Fibroblast of peridontal ligament (primary cell): Measurements from ENCODE around the gene ZNF511.

Source experiments
- DNase-seq: peaks from one replicate; pipeline ENCODE4 v3.0.0-alpha.2; 2010; ENCODE audit errors: extremely low read depth

ZNF511 gene

DNA sequence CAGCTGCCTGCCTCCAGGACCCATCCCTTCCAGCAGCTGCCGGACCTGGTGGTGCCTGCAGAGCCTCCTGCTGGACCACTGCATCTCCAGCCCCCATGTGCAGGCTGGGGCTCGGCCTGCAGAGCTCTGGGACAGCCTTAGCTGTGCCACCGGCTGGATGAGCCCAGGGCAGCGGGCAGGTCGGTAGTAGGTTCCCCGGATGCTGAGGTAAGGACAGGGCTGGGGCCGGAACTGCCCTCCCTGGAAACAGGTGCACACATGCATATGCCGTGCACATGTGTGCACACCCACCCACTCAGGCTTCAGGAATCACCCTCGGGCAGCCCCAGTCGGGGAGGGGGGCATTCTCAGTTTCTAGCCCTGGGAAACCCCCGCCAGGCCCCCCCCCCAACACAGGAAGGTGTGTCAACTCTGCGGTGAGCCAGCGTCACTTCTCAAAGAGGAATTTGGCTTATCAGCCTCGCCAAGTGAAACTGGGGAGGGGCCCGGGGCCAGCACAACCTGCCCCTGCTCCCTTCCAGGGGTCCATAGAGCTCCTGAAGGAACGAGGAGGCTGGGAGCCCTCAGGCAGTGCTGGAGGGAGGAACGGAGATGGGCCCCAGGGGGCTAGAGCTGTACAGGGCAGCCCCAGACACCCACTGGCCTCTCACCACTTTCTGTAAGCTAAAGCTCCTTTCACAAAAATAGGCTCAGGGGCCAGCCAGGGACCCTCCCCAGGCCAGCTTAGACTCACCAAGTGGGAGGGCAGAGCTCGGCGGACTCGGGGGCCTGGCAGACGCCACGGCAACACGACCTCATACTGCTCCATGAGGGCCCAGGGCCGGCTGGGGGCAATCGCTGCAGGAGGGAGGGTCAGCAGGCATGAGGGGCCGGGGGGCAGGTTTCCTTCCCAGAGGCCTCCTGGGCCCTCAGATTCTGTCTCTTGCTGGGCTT lies 33.7 kb upstream of the ZNF511 start:
- DNase-seq: no peak

DNA sequence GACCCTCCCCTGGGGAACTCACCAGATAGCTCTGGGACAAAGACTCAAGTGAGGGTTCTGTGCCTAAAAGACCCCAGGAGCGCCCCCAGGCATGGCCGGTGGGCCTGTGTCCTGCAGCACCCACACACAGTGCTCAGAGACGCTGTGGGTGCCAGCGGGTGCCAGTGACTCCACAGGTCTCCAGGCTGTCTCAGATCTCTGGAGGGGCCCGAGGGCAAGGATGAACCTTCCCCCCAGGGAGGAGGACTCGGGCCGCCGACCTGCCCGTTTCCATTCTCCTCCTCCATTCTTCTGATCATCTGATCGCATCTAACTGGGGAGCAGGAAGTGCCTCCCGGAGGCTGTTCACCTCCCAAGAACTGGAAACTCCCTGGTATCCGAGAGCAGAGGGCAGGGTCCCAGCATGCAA lies 33.0 kb upstream of the ZNF511 start:
- no peak for DNase-seq

DNA sequence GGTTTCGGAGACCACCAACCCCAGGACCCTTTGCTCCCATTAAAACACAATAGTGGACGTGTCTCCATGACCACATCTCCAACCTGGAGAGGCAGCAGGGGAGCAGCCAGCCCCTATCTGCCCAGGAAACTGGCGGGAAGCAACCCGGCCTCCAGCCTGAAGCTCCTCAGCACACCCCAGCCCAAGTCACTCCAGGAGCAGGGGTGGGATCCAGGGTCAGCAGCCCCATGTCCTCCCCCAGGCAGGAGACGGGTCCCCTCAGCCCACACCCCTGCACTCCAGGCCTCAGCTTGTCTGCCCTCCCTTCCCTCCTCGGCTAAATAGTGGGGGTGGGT lies 32.6 kb upstream of the ZNF511 start:
- no peak for DNase-seq

DNA sequence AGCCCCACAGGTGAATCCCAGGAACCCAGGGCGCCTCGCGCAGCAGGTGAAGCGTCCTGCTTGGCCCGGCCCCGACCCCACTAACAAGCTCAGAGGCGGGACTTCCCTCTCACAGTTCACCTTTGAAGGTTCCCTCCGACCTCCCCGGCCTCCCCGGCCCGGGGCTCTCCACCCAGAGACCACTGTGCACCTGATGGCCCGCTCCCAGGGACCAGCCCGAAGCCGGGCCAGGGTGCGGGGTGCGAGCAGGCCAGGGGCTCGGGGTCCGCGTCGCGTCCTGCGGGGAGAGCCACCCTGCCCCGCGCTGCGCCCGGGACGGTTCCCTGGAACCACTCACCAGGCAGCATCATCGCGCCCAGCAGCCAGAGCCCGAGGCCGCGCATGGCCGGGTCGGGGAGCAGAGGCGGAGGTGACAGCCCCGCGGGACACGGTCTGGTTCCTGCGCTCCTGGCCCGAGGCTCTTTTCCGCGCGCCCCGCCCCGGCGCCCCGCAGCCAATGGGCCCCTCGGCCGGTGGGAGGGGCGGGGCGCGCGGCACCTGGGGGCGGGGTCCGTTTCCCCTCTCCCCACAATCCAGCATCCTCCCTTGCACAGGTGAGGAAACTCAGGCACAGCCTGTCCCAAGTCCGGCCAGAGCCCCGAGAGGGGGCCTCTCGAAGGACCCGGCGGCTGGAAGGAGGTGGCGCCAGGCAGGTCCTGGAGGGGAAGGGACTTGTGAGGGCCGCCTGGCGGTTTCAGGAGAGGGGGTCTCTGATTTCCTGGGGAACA lies 32.1 kb upstream of the ZNF511 start, which contains the start of gene ADAM8:
TSS of gene ADAM8 (minus strand) at position 434 of the 767 bp plus-strand sequence. CDS start at position 383, 51 bp downstream.
- no peak for DNase-seq

DNA sequence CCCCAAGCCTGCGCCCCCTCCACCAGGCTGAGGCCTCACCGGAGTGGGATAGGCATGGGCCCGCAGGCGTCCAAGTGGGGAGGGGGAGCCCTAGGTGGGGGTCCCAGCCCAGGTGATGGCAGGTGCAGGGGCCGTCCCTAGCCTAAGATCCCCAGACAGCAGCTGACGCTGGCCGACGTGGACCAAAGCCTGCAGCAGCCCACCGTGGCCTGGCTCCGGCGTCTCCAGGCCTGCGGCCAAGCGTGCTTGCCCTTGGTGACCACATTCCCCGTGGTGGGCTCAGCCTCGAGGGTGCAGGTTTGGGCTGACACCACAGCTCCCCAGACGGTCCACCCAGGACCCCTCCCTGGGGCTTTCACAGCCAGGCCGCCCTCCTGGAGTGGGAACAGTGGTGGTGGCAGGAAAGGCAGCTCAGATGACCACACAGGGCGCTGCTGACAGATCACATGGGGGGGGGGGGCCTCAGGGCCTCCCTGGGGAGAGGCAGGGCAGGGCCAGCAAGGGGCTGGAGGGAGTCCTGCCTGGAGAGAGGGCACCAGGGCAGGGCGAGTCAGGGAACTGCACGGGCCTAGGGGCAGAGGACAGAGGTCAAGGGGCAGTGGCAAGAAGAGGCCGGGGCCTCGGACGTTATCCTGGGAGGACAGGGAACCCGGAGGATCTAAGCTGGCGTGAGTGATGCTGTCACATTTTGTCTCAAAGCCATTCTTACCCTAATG lies 31.3 kb upstream of the ZNF511 start:
- no peak for DNase-seq

DNA sequence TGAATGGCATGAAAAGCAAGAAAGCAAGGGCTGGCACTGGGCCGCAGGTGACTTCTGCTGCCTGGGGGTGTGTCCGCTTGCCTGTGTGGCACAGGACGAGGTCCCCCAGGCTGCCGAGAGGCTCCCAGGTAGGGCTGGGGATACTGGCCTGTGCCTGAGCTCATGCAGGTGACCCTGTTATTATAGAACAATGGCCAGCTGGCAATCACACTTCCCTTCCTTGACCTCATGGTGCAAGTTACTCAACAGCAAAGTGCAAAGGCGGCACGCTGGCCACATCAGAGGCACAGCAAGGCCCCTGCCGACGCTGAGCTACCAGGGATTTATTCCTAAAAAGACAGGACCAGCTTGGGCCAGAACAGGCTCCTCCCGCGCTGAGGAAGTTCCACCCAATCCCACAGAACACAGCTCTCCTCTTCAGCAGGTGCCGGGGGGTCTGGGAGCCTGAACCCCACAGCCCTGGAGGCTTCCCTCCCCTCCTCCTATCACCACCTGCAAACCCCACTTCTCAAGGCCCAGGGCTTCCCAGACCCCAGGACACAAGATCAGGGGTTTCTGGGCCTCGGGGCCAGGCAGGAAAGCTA lies 30.6 kb upstream of the ZNF511 start:
- DNase-seq: no peak

DNA sequence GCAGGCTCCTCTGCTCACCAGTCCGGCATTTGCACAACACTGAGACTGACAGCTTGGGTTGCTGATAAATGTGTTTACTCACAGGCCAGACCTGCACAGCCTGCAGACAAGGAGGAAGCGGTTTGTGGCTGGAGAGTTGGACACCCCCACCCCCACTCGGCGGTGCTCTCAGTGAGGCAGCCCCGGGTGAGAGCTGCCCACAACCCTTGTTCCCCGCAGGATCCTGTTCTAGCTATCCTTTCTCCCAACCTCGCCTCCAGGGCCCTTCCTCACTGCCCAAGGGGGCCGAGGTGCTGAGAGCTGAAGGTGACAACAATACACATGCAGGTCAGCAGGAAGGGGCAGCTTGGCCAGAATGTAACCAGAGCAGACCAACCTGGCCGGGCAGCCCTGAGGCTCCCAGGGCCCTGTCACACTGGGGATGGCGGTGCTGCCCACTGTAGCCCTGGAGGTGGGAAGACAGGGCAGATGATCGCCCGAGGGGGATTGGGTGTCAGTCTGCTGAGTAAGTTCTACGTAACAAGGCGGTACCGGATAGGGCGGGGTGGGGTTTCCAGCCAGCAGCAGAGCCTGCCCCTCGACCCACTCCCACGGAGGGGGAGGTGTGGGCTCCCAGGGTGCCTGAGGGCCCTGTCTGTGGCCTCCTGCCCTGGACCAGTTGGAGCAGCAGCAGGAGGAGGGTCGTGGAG lies 30.0 kb upstream of the ZNF511 start:
- DNase-seq: no peak

DNA sequence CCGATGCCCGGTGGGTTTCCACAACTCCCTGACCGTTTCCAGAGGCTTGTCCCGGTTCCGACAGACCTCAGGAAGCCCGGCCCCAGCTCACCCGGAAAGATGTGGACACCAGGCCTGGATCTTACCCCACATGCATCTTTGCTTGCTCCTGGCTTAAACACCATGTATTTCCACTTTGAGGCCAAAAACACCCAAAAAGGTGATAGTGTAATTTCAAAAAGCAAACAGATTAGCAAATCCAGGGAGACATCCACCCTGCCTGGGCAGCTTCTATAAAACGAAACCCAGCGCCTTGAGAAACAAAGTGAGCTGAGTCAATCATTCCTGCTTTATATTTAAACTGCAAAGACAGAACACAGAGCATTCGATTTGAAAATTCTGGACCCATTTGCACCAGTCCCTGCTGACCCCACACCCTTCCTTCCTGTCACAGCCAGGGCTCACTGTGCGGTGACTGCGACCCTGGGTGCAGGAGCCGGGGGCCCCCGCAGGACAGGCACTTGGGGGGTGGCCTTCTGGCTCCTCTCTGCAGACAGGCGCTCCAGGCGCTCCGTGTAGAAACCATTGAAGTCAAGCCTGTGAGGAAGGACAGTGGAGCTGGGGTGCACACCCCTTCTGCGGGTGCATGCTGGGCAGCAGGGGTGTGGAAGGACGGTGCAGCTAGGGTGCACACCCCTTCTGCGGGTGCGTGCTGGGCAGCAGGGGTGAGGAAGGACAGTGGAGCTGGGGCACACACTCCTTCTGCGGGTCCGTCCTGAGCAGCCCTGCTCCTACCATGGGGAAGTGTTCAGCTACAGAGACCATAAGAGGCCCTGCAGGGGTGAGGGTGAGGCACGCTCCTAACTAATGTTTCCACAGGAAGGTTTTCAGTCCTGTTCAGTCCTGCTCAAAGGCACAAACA lies 29.1 kb upstream of the ZNF511 start:
- DNase-seq: no peak

DNA sequence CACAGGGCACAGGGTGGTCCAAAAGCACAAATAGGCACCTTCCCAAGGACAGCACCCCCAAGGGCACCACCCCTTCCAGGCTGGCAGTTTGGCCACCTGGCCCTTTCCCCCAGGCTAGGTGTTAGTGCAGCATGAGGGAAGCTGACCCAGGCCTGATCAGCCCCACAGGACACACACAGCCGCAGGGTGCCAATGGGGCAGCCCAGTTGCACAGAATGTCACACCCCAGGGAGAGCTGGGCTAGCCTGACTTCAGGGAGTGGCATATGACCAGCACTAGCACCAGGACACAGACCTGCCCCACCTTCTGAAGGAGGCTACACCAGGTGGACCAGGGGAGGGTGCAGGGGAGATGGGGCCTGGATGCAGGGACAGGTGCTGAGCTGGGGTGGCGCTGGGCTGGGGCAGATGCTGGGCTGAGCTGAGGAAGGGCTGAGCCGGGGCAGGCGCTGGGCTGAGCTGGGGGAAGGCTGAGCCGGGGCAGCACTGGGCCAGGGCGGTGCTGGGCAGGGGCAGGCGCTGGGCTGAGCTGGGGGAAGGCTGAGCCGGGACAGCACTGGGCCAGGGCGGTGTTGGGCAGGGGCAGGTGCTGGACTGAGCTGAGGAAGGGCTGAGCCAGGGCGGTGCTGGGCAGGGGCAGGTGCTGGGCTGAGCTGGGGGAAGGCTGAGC lies 28.2 kb upstream of the ZNF511 start:
- DNase-seq: no peak

DNA sequence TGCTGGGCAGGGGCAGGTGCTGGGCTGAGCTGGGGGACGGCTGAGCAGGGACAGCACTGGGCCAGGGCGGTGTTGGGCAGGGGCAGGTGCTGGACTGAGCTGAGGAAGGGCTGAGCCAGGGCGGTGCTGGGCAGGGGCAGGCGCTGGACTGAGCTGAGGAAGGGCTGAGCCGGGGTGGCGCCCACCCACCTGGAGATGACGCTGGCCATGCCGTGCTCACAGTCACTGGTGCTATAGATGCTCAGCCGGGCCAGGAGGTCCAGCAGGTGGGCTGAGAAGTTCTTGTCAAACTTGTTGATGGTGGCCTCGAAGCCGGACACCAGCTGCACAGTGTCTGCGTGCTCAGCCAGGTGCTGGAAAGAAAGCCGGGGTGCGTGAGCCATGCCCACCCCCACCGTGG lies 27.6 kb upstream of the ZNF511 start:
- DNase-seq: no peak

DNA sequence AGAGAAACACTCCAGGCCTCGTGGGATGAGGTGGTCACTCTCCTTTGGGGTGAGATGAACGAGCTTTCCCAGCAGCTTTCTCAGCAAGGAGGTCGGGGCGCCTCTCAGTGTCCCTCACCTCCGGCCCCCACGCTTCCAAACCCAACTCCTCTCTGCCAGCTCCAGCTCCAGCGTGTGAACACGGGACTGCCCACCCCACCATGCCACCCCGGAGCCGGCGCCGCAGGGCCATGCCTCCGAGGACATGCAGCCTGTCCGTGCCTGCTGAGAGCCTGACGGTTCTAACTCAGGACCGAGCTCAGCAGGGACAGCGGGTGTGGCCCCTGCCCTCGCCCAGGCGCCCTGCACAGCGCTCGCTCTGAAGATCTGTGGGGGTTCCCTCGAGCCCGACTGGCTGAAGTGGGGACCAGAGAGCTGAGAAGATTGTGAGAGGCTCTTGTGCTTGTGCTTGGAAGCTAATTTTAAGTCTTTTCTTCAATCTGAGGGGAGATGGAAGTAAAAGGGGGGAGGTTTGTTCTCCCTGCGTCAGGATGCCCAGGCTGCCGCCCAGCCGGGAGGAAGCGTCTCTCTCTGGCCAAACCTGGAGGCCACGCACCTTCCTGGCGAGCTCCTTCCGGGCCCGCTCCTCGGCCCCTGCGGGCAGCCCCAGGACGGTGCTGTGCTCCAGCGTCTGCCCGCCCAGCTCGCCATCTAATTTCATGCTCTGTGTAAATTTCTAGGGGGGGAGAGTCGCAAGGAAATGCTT lies 26.9 kb upstream of the ZNF511 start:
- DNase-seq: no peak

DNA sequence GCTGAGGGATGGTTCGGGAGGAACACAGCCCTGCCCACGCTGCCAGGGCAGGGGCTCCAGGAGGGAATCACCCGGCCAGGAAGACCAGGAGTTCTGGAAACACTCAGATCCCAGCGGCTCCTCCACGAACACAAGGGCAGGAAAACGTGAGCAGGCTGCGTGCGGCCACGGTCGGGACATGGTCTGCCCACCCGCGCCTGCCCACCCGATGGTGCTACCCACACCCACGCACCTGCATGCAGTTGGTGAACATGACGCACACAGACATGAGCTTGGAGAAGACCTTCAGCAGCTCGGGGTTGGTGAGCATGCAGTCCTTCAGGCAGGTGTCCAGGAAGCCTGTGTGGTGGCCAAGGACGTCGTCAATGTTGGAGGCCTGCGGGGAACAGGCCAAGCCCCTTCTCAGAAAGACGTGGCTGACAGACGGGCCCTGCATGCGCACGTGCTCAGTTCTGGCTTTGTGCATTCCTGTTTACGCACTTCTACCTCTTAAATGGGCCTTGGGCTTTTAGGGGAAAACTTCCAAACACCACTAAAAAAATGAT lies 25.8 kb upstream of the ZNF511 start:
- DNase-seq: no peak

DNA sequence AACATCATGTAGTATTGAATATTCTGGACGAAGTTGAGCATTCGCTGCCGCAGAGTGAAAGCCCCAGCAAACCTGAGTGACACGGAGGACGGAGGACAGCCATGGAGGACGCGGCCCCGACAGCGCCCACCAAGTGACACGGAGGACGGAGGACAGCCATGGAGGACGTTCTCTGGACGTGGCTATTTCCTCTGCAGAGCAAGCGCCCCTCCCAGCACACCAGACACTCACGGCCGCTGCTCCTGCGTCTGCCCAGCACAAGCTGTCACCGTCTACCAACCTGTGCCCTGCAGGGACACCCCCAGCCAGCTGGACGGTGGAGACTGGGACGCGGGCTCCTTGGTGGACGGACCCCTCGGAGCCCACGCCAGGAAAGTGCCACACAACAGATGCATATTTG lies 24.8 kb upstream of the ZNF511 start:
- no peak for DNase-seq

DNA sequence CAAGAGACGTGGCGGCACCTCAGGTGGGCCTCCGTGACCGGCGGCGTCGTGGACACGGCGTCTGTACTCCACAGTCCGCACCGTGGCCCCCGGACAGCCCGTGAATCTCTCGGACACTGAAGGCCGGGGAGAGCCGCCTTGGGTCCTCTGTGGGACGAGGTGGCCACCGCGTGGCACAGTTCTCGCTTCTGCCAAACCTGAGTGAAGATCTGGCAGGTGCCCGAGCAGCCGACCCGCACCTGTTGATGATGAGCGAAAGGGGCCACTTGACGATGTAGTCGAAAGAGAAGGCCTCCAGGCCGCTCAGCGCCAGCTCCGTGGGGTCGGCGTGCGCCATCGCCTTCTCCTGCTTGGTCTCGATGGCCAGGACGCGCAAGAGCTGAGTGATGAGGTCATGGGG lies 23.5 kb upstream of the ZNF511 start:
- DNase-seq: no peak

DNA sequence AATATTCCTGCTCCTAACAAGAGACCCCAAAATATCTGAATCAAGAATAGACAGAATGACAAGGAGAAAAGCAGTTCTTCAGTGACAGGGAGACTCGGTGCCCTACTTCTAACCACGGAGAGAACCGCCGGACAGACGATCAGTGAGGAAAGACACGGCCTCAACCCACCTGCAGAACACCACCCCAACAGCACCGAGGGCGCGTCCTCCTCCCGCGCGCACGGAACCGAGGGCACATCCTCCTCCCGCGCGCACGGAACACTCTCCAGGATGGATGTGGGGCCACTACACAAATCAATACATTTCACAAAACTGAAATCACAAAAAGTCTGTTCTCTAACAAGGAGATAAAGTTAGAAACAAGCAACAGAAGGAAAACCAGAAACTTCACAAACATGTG lies 22.3 kb upstream of the ZNF511 start:
- no peak for DNase-seq

DNA sequence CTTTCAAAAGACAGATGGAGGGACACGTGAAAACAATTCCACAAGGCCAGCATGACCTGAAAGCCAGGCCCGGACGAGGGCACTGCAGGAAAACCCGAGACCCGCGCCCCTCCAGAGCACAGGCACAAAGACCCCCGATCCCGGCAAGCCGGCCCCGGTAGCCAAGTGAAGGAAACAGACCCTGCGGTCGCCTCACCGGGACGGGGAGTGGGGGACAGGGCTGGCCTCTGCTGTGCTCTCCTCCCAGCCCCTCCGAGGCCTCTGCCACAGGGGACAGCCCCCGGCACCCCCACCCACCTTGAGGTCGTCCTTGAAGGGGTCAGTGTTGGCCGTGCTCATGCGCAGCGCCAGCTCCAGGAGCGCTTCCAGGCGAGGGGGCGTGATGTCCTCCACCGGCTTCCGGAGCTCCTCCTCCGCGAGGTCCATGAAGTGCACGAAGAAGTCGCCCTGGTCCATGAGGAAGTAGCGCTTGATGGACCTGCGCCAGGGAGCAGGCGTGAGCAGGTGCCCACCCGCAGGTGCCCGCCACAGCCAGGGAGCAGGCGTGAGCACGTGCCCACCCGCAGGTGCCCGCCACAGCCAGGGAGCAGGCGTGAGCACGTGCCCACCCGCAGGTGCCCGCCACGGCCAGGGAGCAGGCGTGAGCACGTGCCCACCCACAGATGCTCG lies 20.7 kb upstream of the ZNF511 start:
- DNase-seq: no peak

DNA sequence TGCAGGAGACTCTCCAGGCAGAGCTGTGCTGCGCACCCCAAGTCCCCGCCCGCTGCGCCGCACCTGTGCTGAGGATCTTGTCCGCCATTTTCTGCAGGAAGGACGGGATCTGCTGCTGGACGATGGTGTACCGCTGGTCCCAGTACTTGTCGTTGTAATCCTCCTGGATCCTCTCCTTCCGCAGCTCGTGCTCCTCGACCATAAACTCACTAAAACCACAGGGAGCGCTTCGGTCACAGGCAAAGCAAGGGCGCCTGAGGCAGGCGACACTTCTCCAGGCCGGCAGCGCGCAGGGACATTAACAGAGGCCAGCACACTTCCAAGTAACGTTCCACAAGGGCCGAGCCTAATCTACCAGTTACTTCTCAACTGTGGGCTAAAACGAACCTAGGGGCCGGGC lies 19.0 kb upstream of the ZNF511 start:
- no peak for DNase-seq
